Measurements from ENCODE around the gene FUT4.

GRCh38 chr11:94546162-94546470 lies 2.4 kb downstream of the FUT4 start:
- TF ChIP-seq POLR2AphosphoS5 (IDR thresholded peaks at IDR 0.05; ENCODE audit: low read depth, low read length), result no peak
- TF ChIP-seq TAF1 (IDR thresholded peaks at IDR 0.05; ENCODE audit: borderline replicate concordance, low read depth, low read length), result no peak
- TF ChIP-seq POLR2A (IDR thresholded peaks at IDR 0.05; ENCODE audit: low read depth, low read length), result no peak
